HG03469 (cell line): ENCODE data around the gene NPHP3.
A peak's percentile ranks its signal among the peaks of the same experiment; 100 is the strongest.

Experiments used
- ATAC-seq: cut with Tn5 transposase; IDR thresholded peaks from one replicate; pipeline ENCODE4 v1.9.1; 2021; ENCODE audit warnings: mild to moderate bottlenecking, moderate library complexity, moderate number of reproducible peaks; ENCODE audit not compliant: unreplicated experiment

NPHP3 gene

GRCh38 chr3:132703733-132704132 is 18.5 kb downstream of the NPHP3 start:
- no peak for ATAC-seq

DNA sequence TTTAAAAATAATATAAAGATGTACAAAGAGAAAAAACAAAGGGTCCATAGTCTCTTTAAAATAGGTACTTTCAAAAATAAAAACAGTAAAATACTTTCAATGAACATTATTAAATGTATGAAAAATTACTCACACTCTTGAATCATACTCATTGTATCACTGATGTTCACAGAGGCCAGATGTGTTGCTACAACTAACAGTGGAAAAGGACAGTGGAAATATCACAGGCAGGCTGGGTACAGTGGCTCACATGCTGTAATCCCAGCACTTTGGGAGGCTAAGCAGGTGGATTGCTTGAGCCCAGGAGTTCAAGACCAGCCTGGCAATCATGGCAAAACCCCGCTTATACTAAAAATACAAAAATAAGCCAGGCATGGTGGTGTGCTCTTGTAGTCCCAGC is 26.8 kb downstream of the NPHP3 start:
- ATAC-seq, result no peak

- ATAC-seq, result no peak
These were observed 27.2 kb downstream of the NPHP3 start for GRCh38 chr3:132694991-132695390.

GRCh38 chr3:132690040-132690439 is 32.2 kb downstream of the NPHP3 start:
- no peak for ATAC-seq

GRCh38 chr3:132682201-132682600 is 40.0 kb downstream of the NPHP3 start:
- no peak for ATAC-seq

GRCh38 chr3:132681421-132681820 is 40.8 kb downstream of the NPHP3 start:
- ATAC-seq, result no peak

DNA sequence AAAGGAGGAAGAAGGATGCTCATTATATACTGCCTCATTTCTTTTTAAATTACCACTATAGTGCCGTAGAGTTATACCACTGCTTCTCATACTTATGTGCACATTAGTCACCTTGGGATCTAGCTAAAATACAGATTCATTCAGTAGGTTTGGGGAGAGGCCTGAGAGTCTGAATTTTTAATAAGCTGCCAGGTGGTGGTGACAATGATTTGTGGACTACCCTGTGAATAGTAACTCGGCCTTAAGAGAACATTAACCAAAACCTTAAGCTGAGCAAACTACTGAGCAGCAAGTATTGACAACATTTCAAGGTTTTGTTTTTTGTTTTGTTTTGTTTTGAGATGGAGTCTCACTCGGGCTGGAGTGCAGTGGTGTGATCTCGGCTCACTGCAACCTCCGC is 42.3 kb downstream of the NPHP3 start:
- ATAC-seq, result no peak

DNA sequence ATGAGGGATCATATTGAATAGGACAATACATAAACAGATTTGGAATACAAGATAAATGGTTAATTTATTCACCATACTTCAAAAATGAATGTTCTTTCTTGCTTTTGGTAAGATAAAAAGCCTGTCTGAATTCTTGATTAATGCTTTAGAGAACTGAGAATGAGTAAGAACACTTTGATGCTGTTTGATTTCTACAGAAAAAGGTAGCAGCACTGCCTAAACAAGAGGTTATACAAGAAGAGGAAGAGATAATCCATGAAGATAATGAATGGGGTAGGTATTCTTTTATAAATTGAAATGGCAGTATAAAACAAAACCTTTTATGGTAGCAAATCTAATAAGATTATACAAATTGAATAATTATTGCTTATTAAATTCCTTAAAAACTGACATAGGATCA is 46.8 kb downstream of the NPHP3 start:
- ATAC-seq, result no peak

DNA sequence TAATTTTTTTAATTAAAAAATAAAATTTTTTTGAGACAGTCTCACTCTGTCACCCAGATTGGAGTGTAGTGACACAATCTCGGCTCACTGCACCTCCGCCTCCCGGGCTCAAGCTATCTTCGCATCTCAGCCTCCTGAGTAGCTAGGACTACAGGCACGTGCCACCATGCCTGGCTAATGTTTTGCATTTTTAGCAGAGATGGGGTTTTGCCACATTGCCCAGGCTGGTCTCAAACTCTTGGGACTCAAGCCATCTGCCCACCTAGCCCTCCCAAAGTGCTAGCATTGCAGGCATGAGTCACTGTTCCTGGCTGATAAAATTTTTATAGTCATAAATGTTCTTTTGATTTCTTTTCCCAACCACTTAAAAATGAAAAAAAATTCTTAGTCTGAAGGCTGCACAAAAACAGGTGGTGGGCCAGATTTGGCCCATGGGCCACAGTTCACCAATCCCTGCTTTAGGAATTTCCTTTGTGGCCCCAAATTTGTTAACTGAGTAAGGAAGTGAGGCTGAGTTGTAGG is 52.9 kb downstream of the NPHP3 start:
- ATAC-seq, result no peak

DNA sequence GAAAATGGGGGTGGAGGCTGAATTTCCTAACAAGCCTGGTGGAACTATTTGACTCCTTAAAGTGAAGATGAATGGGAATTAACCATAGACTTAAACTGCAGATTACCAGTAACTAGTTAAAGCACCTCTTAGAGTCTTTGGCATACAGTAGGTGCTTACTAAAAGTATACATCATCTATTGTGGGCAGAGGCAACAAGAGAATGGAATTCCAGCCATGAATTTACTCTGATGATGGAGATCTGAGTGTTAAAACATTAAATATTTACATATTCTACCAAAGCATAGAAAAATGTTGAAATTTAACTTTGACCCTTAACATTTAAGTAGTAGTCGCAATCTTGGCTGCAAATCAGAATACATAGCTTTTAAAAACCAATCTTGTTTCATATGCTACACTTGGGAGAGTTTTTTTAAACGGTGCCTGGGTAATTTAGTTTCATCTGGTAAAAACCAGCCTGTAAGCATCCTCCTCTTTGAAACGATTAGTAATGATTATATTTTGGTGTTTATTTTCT is 56.9 kb downstream of the NPHP3 start:
- ATAC-seq, result no peak

- no peak for ATAC-seq
These were observed 60.0 kb downstream of the NPHP3 start for GRCh38 chr3:132662212-132662611.

GRCh38 chr3:132661101-132661500 is 61.1 kb downstream of the NPHP3 start:
- no peak for ATAC-seq

GRCh38 chr3:132660811-132661070 is 61.5 kb downstream of the NPHP3 start:
- ATAC-seq, result no peak

GRCh38 chr3:132660052-132660810 is 62.0 kb downstream of the NPHP3 start, which contains the start of gene UBA5:
Gene UBA5 (plus strand): TSS chr3:132660329. CDS start chr3:132660538, 209 bp downstream.
- ATAC-seq, result peak; percentile 47

DNA sequence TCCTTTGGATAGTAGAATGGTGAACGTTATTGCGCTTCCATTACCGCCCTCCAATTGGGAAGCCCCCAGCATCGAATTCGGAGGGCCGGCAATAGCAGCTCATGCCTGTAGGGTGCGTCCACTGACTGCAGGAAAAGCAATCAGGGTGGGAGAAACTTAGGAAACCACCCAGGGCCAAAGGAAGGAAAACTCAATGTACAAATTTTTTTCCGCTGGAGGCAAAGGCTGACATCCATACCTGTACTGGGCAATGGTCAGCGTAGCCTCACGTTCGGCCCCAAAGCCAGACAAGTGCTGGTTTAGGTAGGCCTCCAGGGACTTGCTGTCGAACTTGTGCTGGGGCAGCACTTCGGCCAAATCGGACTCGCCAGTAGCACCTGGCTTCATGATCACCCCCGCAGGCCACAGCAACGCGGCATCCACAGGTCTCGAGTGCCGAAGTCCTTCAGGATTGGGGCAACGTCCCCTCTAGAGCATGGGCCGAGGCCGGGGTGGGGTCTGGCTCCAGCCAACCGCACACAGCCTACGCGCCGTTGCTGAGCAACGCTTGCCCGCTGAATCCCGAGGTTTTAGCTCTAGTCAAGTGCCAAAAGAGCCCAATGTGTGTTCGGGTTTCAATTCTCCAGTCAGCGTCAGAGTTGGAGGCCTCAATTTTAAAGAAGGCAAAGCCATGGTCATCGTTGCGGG is 62.7 kb downstream of the NPHP3 start, which contains the start of gene ACAD11:
ACAD11 (minus strand) TSS at position 445 of the 687 bp plus-strand sequence; CDS start at position 387, 58 bp downstream.
- ATAC-seq, result peak; percentile 33

DNA sequence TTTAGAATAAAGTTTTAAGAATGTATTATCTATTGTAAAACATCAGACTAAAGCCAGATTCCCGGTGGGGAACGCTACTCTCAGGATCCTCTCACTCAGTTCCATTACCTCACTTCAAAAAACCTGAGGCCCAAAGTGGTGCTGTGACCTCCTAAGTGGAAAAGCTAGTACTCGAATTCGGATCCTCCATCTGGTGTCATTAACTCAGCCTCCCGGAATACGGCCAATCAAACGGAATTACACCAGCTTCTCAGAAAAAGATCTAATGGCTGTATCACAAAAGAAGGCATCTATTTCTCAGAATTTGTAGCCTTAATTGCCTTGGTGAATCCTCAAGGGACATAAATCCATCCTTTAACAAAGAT is 63.2 kb downstream of the NPHP3 start:
- ATAC-seq, result no peak

DNA sequence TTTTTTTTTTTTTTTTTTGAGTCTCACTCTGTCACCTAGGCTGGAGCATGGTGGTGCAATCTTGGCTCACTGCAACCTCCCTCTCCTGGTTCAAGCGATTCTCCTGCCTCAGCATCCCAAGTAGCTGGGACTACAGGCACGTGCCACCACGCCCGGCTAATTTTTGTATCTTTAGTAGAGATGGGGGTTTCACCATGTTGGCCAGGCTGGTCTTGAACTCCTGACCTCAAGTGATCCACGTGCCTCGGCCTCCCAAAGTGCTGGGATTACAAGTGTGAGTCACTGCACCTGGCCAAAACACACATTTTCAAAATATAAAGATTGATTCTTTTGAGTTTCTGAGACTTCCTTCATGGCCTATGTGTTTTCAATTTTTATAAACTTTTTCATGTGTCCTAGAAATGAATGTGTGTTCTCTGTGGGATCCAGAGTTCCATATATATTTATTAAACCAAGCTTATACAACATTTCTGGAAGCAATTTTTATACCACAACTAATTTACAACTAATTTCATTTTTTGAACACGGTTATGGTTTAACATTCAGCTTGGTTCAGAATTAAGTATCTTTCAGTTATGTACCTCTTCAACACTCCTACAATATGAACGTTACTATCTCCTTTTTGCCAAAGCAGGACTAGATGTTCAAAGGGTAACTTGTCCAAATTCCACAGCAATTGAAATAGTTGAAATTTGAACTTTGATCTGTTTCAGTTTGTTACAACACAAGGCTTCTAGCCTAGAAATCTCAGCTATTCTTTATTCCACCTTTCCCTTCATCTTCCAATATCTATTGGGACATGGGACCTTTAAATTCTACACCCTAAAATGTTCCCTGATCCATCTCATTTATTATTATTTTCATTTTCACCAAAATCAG is 64.1 kb downstream of the NPHP3 start:
- ATAC-seq, result no peak

DNA sequence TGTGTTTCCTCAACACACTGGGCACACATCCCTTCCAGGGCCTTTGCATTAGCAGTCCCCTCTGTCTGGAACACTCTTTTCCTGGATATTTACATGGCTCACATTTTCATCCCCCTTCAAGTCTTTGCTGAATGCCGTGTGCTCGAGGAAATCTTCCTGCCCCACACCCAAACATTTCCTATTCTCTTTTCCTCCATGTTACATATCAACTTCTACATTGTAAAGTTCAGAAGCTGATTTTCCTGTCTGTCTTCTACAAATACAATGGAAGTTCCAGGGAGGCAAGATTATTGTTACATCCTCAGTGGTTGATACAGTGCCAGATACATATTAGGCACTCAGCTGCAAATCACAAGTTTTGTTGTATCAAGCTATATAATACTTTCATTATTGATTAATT is 66.7 kb downstream of the NPHP3 start:
- ATAC-seq, result no peak

GRCh38 chr3:132654721-132655120 is 67.5 kb downstream of the NPHP3 start:
- no peak for ATAC-seq

- ATAC-seq, result no peak
These were observed 68.0 kb downstream of the NPHP3 start for GRCh38 chr3:132654190-132654589.

GRCh38 chr3:132652640-132653270 is 69.5 kb downstream of the NPHP3 start:
- no peak for ATAC-seq
